Suppressor macrophage (primary cell): ENCODE data around the gene GXYLT2.

Experiments used
- DNase-seq, 4 experiments: peaks; one replicate each; pipeline ENCODE4 v3.0.0-alpha.2; 2020 to 2022

The GXYLT2 gene

GRCh38 chr3:73018298-73018697 lies 130.5 kb downstream of the GXYLT2 start:
- DNase-seq, result no peak

GRCh38 chr3:73018790-73019441 lies 131.1 kb downstream of the GXYLT2 start:
- DNase-seq, result no peak

GRCh38 chr3:73021301-73021835 lies 133.5 kb downstream of the GXYLT2 start:
- DNase-seq, result no peak

GRCh38 chr3:73024836-73025235 lies 137.0 kb downstream of the GXYLT2 start:
- DNase-seq, result peak in 1 of 4 experiments; percentile 12

GRCh38 chr3:73026111-73026759 lies 138.4 kb downstream of the GXYLT2 start:
- no peak for DNase-seq
